WTC11 (cell line): ENCODE data around the gene SLC25A12. TPM values are rescaled to one million over a fixed set of nuclear protein-coding genes. Genes with fewer than 3 reads are reported as not detected.

Source experiments
- ARID4B ChIP-seq: sonication (generic); formaldehyde crosslinking; IDR thresholded peaks from 2 replicates; pipeline ENCODE4 v1.8.0; 2023; ENCODE audit warnings: missing genetic modification reagents, mild to moderate bottlenecking, borderline replicate concordance
- ATF2 ChIP-seq: sonication (generic); formaldehyde crosslinking; IDR thresholded peaks from 2 replicates; pipeline ENCODE4 v1.8.1; 2022; ENCODE audit warnings: low read depth, missing genetic modification reagents, borderline replicate concordance
- CTCF ChIP-seq: fragments of 200-600 bp; IDR thresholded peaks from 2 replicates; pipeline ENCODE4 v1.8.0; 2022; ENCODE audit warnings: antibody characterized with exemption
- EMX1 ChIP-seq: fragments of 250-450 bp; sonication (Bioruptor Pico); IDR thresholded peaks from 2 replicates; pipeline ENCODE4 v1.8.0; 2021; ENCODE audit warnings: mild to moderate bottlenecking
- ESRRA ChIP-seq: sonication (generic); formaldehyde crosslinking; IDR thresholded peaks from 2 replicates; pipeline ENCODE4 v1.8.1; 2022; ENCODE audit warnings: mild to moderate bottlenecking, missing genetic modification reagents, borderline replicate concordance
- FOXK1 ChIP-seq: sonication (generic); formaldehyde crosslinking; IDR thresholded peaks from 2 replicates; pipeline ENCODE4 v1.8.0; 2022; ENCODE audit warnings: mild to moderate bottlenecking, moderate library complexity, missing genetic modification reagents
- GABPB1 ChIP-seq: sonication (generic); formaldehyde crosslinking; IDR thresholded peaks from 2 replicates; pipeline ENCODE4 v1.8.1; 2023; ENCODE audit warnings: mild to moderate bottlenecking, missing genetic modification reagents
- KAT7 ChIP-seq: sonication (generic); formaldehyde crosslinking; IDR thresholded peaks from 2 replicates; pipeline ENCODE4 v1.8.1; 2023; ENCODE audit warnings: missing genetic modification reagents, mild to moderate bottlenecking, borderline replicate concordance
- MYBL2 ChIP-seq: sonication (generic); formaldehyde crosslinking; IDR thresholded peaks from 2 replicates; pipeline ENCODE4 v1.8.1; 2023; ENCODE audit warnings: mild to moderate bottlenecking, moderate library complexity, missing genetic modification reagents
- NR2C2 ChIP-seq: sonication (generic); formaldehyde crosslinking; IDR thresholded peaks from 2 replicates; pipeline ENCODE4 v1.8.0; 2022; ENCODE audit warnings: mild to moderate bottlenecking, missing genetic modification reagents
- OVOL2 ChIP-seq: fragments of 250-450 bp; sonication (Bioruptor Pico); IDR thresholded peaks from 2 replicates; pipeline ENCODE4 v1.9.0; 2021; ENCODE audit warnings: mild to moderate bottlenecking, borderline replicate concordance
- SMAD4 ChIP-seq: sonication (generic); formaldehyde crosslinking; IDR thresholded peaks from 2 replicates; pipeline ENCODE4 v1.8.0; 2022; ENCODE audit warnings: mild to moderate bottlenecking, missing genetic modification reagents
- TCF7 ChIP-seq: sonication (generic); formaldehyde crosslinking; IDR thresholded peaks from 2 replicates; pipeline ENCODE4 v1.8.0; 2022; ENCODE audit warnings: mild to moderate bottlenecking, low read depth, missing genetic modification reagents, moderate library complexity
- ZBTB21 ChIP-seq: sonication (generic); formaldehyde crosslinking; IDR thresholded peaks from 2 replicates; pipeline ENCODE4 v1.8.1; 2023; ENCODE audit warnings: mild to moderate bottlenecking, missing genetic modification reagents, borderline replicate concordance
- ZBTB43 ChIP-seq: sonication (generic); formaldehyde crosslinking; IDR thresholded peaks from 2 replicates; pipeline ENCODE4 v1.8.1; 2023; ENCODE audit warnings: mild to moderate bottlenecking, missing genetic modification reagents
- ZNF396 ChIP-seq: fragments of 250-450 bp; sonication (Bioruptor Pico); IDR thresholded peaks from 2 replicates; pipeline ENCODE4 v1.8.0; 2021; ENCODE audit warnings: mild to moderate bottlenecking, moderate library complexity, borderline replicate concordance
- ZNF423 ChIP-seq: fragments of 250-450 bp; sonication (Bioruptor Pico); IDR thresholded peaks from 2 replicates; pipeline ENCODE4 v2.1.2; 2022; ENCODE audit warnings: mild to moderate bottlenecking, moderate library complexity
- ZNF512 ChIP-seq: sonication (generic); formaldehyde crosslinking; IDR thresholded peaks from 2 replicates; pipeline ENCODE4 v1.8.1; 2022; ENCODE audit warnings: missing genetic modification reagents, borderline replicate concordance
- total RNA-seq: library from RNA; stranded (reverse); gene quantifications from 3 replicates; pipeline ENCODE4 v1.2.3, GENCODE V29; 2021

The SLC25A12 gene
- total RNA-seq, 1 experiment from 2014 or later = 9.0 TPM

- TF ChIP-seq ZBTB43 (CRISPR knock-in tag) (0 out of 2 replicates have a peak, but pooled peaks have one; percentile 66), ATF2 (CRISPR knock-in tag) (no peak), ESRRA (CRISPR knock-in tag) (no peak), GABPB1 (CRISPR knock-in tag) (peak; percentile 81), ZNF512 (CRISPR knock-in tag) (no peak), ZBTB21 (CRISPR knock-in tag) (peak; percentile 98; the same call in 1 of the 2 replicates), ZNF423 (no peak), EMX1 (no peak), NR2C2 (CRISPR knock-in tag) (no peak), MYBL2 (CRISPR knock-in tag) (0 out of 2 replicates have a peak, but pooled peaks have one; percentile 36), ZNF396 (CRISPR knock-in tag) (no peak), TCF7 (CRISPR knock-in tag) (no peak), OVOL2 (no peak), SMAD4 (CRISPR knock-in tag) (no peak), FOXK1 (CRISPR knock-in tag) (peak; percentile 56; the same call in 1 of the 2 replicates), ARID4B (CRISPR knock-in tag) (no peak; the same call in 1 of the 2 replicates), CTCF (no peak), KAT7 (CRISPR knock-in tag) (0 out of 2 replicates have a peak, but pooled peaks have one; percentile 86)
Observed at GRCh38 chr2:171922230-171923022, 28.4 kb upstream of the SLC25A12 start, which contains the start of gene HAT1 (continued).
